Dendritic cell treated with granulocyte-macrophage colony-stimulating factor and Interleukin-4, amounts not matched to agents 40 ng/mL and 50 ng/mL, for 4 days (primary cell): ENCODE data around the gene PNCK.
"Not testable (repeated sequence)": the region's sequence is repeated elsewhere in the genome, so short reads cannot be mapped to it uniquely, and the experiment has no call there.

Source experiments
- H3K27ac Mint-ChIP-seq: one replicate; pipeline ENCODE4 v1.8.0; 2022; ENCODE audit warnings: mild to moderate bottlenecking, mixed read lengths
- H3K27me3 Mint-ChIP-seq: one replicate; pipeline ENCODE4 v1.8.0; 2022; ENCODE audit warnings: mild to moderate bottlenecking, mixed read lengths
- H3K36me3 Mint-ChIP-seq: one replicate; pipeline ENCODE4 v1.8.0; 2022; ENCODE audit warnings: low read depth, mixed read lengths
- H3K4me1 Mint-ChIP-seq: one replicate; pipeline ENCODE4 v1.8.0; 2022; ENCODE audit warnings: low read depth, mixed read lengths
- H3K4me3 Mint-ChIP-seq: one replicate; pipeline ENCODE4 v1.8.0; 2022; ENCODE audit warnings: mild to moderate bottlenecking, moderate library complexity, mixed read lengths
- H3K9me3 Mint-ChIP-seq: one replicate; pipeline ENCODE4 v1.8.0; 2022; ENCODE audit warnings: mixed read lengths
- intact Hi-C: fragments of 100-400 bp; cut with micrococcal nuclease; formaldehyde crosslinking; loops from one replicate; pipeline ENCODE4 v1.15.0; 2022

The PNCK gene

GRCh38 chrX:153685751-153686696 lies 12.4 kb upstream of the PNCK start:
- peaks cover 20% of the 10 kb centered on the region for H3K4me1 Mint-ChIP-seq
- intact Hi-C loops = no loop called here
- no peaks in the 10 kb centered on the region for H3K36me3 Mint-ChIP-seq
- no peak overlapping the region for H3K27ac Mint-ChIP-seq
- peaks cover 53% of the 10 kb centered on the region for H3K27me3 Mint-ChIP-seq
- no peak overlapping the region for H3K4me3 Mint-ChIP-seq
- no peaks in the 10 kb centered on the region for H3K9me3 Mint-ChIP-seq

GRCh38 chrX:153685156-153685536 lies 11.5 kb upstream of the PNCK start:
- H3K36me3 Mint-ChIP-seq = no peaks in the 10 kb centered on the region
- H3K9me3 Mint-ChIP-seq = no peaks in the 10 kb centered on the region
- intact Hi-C loops = no loop called here
- H3K27me3 Mint-ChIP-seq = peaks cover 52% of the 10 kb centered on the region
- peaks cover 16% of the 10 kb centered on the region for H3K4me1 Mint-ChIP-seq
- H3K4me3 Mint-ChIP-seq = no peak overlapping the region
- no peak overlapping the region for H3K27ac Mint-ChIP-seq

GRCh38 chrX:153684467-153685155 lies 11.0 kb upstream of the PNCK start:
- intact Hi-C loops = no loop called here
- H3K27ac Mint-ChIP-seq = no peak overlapping the region
- H3K9me3 Mint-ChIP-seq = no peaks in the 10 kb centered on the region
- H3K4me3 Mint-ChIP-seq = no peak overlapping the region
- peaks cover 53% of the 10 kb centered on the region for H3K27me3 Mint-ChIP-seq
- no peaks in the 10 kb centered on the region for H3K36me3 Mint-ChIP-seq
- peaks cover 15% of the 10 kb centered on the region for H3K4me1 Mint-ChIP-seq

- H3K4me3 Mint-ChIP-seq, intact Hi-C loops: not testable (repeated sequence)
- peaks cover 51% of the 10 kb centered on the region for H3K27me3 Mint-ChIP-seq
Measured at GRCh38 chrX:153683486-153683885, 9.9 kb upstream of the PNCK start.

GRCh38 chrX:153681175-153681574 lies 7.6 kb upstream of the PNCK start:
- H3K36me3 Mint-ChIP-seq = no peaks in the 10 kb centered on the region
- peaks cover 50% of the 10 kb centered on the region for H3K27me3 Mint-ChIP-seq
- peaks cover 3% of the 10 kb centered on the region for H3K4me1 Mint-ChIP-seq
- H3K4me3 Mint-ChIP-seq = no peak overlapping the region
- no peak overlapping the region for H3K27ac Mint-ChIP-seq
- no peaks in the 10 kb centered on the region for H3K9me3 Mint-ChIP-seq
- intact Hi-C loops = no loop called here

More at GRCh38 chrX:153683486-153683885, 9.9 kb upstream of the PNCK start:
- H3K4me1 Mint-ChIP-seq = peaks cover 15% of the 10 kb centered on the region
- H3K36me3 Mint-ChIP-seq, H3K9me3 Mint-ChIP-seq, H3K27ac Mint-ChIP-seq: not testable (repeated sequence)

GRCh38 chrX:153674219-153674851 lies 722 bp upstream of the PNCK start:
- Mint-ChIP-seq H3K4me3 (no peak overlapping the region), H3K27ac (no peak overlapping the region), H3K27me3 (peaks cover 58% of the 10 kb centered on the region), H3K4me1 (no peaks in the 10 kb centered on the region), H3K9me3 (no peaks in the 10 kb centered on the region), H3K36me3 (no peaks in the 10 kb centered on the region)
- intact Hi-C loops = no loop called here

GRCh38 chrX:153672531-153673427 lies 834 bp downstream of the PNCK start:
- H3K4me3 Mint-ChIP-seq = no peak overlapping the region

GRCh38 chrX:153671589-153672530 lies 1.8 kb downstream of the PNCK start:
- Mint-ChIP-seq H3K9me3 (no peaks in the 10 kb centered on the region), H3K4me1 (peaks cover 9% of the 10 kb centered on the region), H3K27me3 (peaks cover 66% of the 10 kb centered on the region), H3K36me3 (no peaks in the 10 kb centered on the region), H3K27ac (no peak overlapping the region), H3K4me3 (no peak overlapping the region)
- intact Hi-C loops = no loop called here

More at GRCh38 chrX:153672531-153673427, 834 bp downstream of the PNCK start:
- Mint-ChIP-seq H3K9me3 (no peaks in the 10 kb centered on the region), H3K27ac (no peak overlapping the region), H3K27me3 (peaks cover 61% of the 10 kb centered on the region), H3K36me3 (no peaks in the 10 kb centered on the region), H3K4me1 (peaks cover 5% of the 10 kb centered on the region)
- intact Hi-C loops = no loop called here

- Mint-ChIP-seq H3K9me3 (no peaks in the 10 kb centered on the region), H3K4me1 (peaks cover 9% of the 10 kb centered on the region), H3K36me3 (no peaks in the 10 kb centered on the region), H3K4me3 (no peak overlapping the region), H3K27me3 (peaks cover 68% of the 10 kb centered on the region), H3K27ac (no peak overlapping the region)
- intact Hi-C loops = no loop called here
Measured at GRCh38 chrX:153670748-153671588, 2.6 kb downstream of the PNCK start.

GRCh38 chrX:153669901-153670731 lies 3.5 kb downstream of the PNCK start:
- H3K27me3 Mint-ChIP-seq = peaks cover 69% of the 10 kb centered on the region
- H3K4me1 Mint-ChIP-seq = peaks cover 9% of the 10 kb centered on the region
- intact Hi-C loops = loop anchor here (5.0 to 10.0 kb wide), 2 partner anchors 133 to 715 kb away; no protein-coding TSS in a partner anchor
- H3K4me3 Mint-ChIP-seq = no peak overlapping the region
- no peak overlapping the region for H3K27ac Mint-ChIP-seq
- no peaks in the 10 kb centered on the region for H3K9me3 Mint-ChIP-seq
- no peaks in the 10 kb centered on the region for H3K36me3 Mint-ChIP-seq

- Mint-ChIP-seq H3K9me3 (no peaks in the 10 kb centered on the region), H3K27me3 (peaks cover 67% of the 10 kb centered on the region), H3K4me1 (peaks cover 9% of the 10 kb centered on the region), H3K4me3 (no peak overlapping the region), H3K36me3 (no peaks in the 10 kb centered on the region), H3K27ac (no peak overlapping the region)
- intact Hi-C loops = loop anchor here (5.0 to 10.0 kb wide), 2 partner anchors 132 to 715 kb away; no protein-coding TSS in a partner anchor
Measured at GRCh38 chrX:153669174-153669890, 4.3 kb downstream of the PNCK start.
